ENCODE results near the gene NUB1. TPM values are rescaled to one million over a fixed set of nuclear protein-coding genes. Genes with fewer than 3 reads are reported as not detected.
A peak's percentile ranks its signal among the peaks of the same experiment; 100 is the strongest.

Gene NUB1
- total and polyA plus RNA-seq, 2 experiments from 2014 or later, result 30.6 to 34.3 TPM

DNA sequence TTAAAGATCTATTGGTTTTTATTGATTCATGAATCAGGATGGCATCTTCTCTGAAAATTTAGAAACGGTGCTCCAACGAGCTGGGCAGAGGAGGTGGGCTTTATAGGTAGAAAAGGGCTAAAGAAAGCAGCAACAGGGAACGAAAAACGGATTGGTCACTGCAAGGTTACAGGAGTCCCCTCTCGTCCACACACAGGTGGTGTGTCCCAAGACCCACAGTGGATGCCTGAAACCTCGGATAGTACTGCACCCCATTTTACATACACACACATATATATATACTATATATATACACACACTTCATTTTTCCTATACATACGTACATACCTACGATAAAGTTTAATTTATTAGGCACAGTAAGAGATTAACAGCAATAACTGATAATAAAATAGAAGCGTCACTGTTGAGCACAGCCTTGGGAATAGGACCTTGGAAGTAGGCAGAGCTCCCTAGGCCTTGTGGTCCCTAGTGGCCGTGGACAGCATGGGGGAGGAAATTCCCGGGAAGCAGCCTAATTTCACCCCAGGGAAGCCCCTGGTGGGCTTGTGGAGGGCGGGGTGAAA, 737 bp upstream of the NUB1 start:
- H3K27me3 ChIP-seq, result no peaks in the 10 kb centered on the region
- peaks cover 12% of the 10 kb centered on the region for H3K36me3 ChIP-seq
- no peak for DNase-seq (ENCODE audit: low read depth in 1 of 2, low spot score in 1 of 2)
- H3K9me3 ChIP-seq (ENCODE audit: low read depth), result no peaks in the 10 kb centered on the region
- peak overlapping the region; percentile 66 for H3K4me3 ChIP-seq
- no peak overlapping the region for H3K27ac ChIP-seq
- H3K4me1 ChIP-seq (ENCODE audit: low read depth), result no peaks in the 10 kb centered on the region
- TF ChIP-seq, protein P1, sequence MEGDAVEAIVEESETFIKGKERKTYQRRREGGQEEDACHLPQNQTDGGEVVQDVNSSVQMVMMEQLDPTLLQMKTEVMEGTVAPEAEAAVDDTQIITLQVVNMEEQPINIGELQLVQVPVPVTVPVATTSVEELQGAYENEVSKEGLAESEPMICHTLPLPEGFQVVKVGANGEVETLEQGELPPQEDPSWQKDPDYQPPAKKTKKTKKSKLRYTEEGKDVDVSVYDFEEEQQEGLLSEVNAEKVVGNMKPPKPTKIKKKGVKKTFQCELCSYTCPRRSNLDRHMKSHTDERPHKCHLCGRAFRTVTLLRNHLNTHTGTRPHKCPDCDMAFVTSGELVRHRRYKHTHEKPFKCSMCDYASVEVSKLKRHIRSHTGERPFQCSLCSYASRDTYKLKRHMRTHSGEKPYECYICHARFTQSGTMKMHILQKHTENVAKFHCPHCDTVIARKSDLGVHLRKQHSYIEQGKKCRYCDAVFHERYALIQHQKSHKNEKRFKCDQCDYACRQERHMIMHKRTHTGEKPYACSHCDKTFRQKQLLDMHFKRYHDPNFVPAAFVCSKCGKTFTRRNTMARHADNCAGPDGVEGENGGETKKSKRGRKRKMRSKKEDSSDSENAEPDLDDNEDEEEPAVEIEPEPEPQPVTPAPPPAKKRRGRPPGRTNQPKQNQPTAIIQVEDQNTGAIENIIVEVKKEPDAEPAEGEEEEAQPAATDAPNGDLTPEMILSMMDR (IDR thresholded peaks at IDR 0.05; ENCODE audit: low read depth, low read length), result no peak

DNA sequence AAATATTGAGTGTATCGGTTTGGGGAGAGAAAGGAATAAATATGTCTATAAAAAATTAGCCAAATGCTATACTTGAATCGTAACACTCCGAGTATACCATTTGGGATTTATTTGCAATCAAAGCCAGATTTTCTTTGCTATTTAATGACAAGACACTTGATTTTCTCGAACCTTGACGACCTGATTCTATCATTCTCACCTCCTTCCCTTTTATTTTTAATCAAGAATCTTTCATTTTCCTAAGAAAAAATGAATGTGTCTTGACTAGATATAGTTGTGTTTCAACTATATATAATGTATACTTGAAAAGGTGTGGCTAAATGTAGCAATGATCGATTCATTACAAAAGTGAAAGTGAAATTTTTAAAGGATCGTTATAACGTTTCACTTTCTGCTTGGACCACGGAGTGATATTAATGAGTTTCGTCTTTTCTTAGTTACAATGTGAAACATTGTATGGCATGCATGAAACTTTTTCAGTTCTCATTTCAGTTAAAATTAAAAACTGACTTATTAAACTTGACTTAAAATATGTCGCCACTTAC, 562 bp downstream of the NUB1 start:
- no peak for DNase-seq (ENCODE audit: low read depth in 1 of 2, low spot score in 1 of 2)
- H3K27ac ChIP-seq, result peak overlapping the region; percentile 49
- no peaks in the 10 kb centered on the region for H3K4me1 ChIP-seq (ENCODE audit: low read depth)
- peak overlapping the region; percentile 66 for H3K4me3 ChIP-seq
- H3K27me3 ChIP-seq, result no peaks in the 10 kb centered on the region
- TF ChIP-seq, protein P1 (IDR thresholded peaks at IDR 0.05; ENCODE audit: low read depth, low read length), result no peak
- H3K9me3 ChIP-seq (ENCODE audit: low read depth), result no peaks in the 10 kb centered on the region
- peaks cover 22% of the 10 kb centered on the region for H3K36me3 ChIP-seq

DNA sequence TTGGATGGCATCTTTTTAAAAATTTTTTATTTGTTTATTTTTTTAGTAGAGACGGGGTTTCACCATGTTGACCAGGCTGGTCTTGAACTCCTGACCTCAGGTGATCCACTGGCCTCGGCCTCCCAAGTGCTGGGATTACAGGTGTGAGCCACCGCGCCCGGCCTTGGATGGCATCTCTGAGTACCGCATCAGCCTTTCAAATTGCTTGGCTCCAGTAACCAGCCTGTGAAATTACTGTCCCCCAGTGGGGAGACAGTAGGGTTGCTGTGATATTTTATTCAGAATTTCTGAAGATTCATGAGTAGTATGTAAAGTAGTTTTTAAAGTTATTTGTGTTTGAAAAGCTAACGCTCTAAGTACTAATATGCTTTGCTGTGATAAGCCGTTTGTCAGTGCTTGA, 1.2 kb downstream of the NUB1 start:
- no peak for DNase-seq (ENCODE audit: low read depth in 1 of 2, low spot score in 1 of 2)

DNA sequence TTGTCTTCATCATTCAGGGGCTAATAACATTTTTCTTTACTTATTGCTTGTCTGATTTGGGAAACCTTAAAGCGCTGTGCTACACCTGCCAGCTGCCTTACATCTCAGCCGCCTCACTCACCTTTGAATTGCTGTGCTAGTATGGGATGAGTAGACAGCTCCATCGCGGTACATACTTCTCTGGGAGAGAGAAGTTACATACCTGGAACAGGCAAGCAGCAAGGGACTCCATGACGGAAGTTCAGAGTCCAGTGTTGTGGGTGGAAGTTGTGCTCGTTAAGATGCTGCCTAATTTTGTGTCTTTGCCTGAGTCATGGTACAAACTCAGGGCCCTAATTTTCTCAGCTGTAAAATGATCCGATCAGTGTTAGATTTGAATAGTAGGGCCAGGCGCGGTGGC, 1.9 kb downstream of the NUB1 start:
- no peak for DNase-seq (ENCODE audit: low read depth in 1 of 2, low spot score in 1 of 2)
- H3K4me3 ChIP-seq, result no peak overlapping the region
- H3K27me3 ChIP-seq, result no peaks in the 10 kb centered on the region
- H3K27ac ChIP-seq, result no peak overlapping the region
- no peaks in the 10 kb centered on the region for H3K9me3 ChIP-seq (ENCODE audit: low read depth)
- H3K4me1 ChIP-seq (ENCODE audit: low read depth), result no peaks in the 10 kb centered on the region
- TF ChIP-seq, protein P1 (IDR thresholded peaks at IDR 0.05; ENCODE audit: low read depth, low read length), result no peak
- peaks cover 28% of the 10 kb centered on the region for H3K36me3 ChIP-seq

More for the DNA sequence above, 1.2 kb downstream of the NUB1 start:
- Histone ChIP-seq H3K36me3 (peaks cover 24% of the 10 kb centered on the region), H3K27me3 (no peaks in the 10 kb centered on the region), H3K27ac (no peak overlapping the region), H3K4me1 (ENCODE audit: low read depth) (no peaks in the 10 kb centered on the region), H3K9me3 (ENCODE audit: low read depth) (no peaks in the 10 kb centered on the region), H3K4me3 (peak overlapping the region; percentile 66)
- TF ChIP-seq, protein P1 (IDR thresholded peaks at IDR 0.05; ENCODE audit: low read depth, low read length), result no peak

DNA sequence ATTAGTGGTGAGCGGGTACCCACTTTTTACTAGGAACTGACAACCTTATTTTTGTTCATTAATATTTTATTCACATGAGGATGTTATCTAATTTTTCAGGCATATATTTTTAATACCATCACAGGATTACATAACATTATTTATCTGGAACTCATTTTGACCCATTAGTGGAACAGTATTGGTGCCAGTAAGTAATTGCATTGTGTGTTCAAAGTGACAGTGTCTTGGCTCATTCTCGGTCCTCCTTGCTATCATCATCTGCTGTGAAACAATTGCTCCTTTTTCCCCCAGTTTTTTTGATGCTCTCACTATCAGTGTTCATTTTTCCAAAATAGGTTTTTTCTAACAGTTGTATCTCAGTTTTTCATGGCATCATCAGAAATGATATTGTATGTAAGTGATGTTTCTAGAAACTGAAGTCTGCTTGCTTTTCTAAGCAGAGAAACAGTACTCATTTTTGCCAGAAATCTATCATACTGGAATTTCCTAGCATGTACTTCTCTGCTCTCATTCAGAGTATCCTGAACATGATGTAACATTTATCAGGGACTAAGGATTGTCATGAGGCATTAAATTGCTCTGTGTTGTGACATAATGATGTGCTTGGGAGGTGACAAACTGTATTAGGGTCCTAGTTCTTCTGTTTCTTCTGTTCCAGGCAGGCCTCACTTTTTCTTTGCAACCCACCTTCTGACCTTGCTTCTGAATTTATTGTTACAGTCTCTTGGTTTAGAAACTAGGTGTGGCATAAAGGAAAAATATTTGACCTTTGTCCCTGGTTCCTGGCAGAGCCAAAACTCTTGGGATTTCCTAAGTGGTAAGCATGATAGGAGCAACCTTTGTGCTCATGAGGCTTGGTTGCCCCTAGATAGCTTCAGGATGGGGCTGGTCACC, 4.2 kb downstream of the NUB1 start:
- H3K4me3 ChIP-seq, result no peak overlapping the region
- H3K36me3 ChIP-seq, result peaks cover 33% of the 10 kb centered on the region
- DNase-seq (ENCODE audit: low read depth in 1 of 2, low spot score in 1 of 2), result peak in 1 of 2 donors; percentile 32
- no peaks in the 10 kb centered on the region for H3K9me3 ChIP-seq (ENCODE audit: low read depth)
- TF ChIP-seq, protein P1 (IDR thresholded peaks at IDR 0.05; ENCODE audit: low read depth, low read length), result no peak
- H3K4me1 ChIP-seq (ENCODE audit: low read depth), result peaks cover 3% of the 10 kb centered on the region
- H3K27ac ChIP-seq, result no peak overlapping the region
- no peaks in the 10 kb centered on the region for H3K27me3 ChIP-seq

Data from cardiac muscle cell (in vitro differentiated cells and primary cell).